ENCODE data around the gene ATP2B2.

Gene ATP2B2

DNA sequence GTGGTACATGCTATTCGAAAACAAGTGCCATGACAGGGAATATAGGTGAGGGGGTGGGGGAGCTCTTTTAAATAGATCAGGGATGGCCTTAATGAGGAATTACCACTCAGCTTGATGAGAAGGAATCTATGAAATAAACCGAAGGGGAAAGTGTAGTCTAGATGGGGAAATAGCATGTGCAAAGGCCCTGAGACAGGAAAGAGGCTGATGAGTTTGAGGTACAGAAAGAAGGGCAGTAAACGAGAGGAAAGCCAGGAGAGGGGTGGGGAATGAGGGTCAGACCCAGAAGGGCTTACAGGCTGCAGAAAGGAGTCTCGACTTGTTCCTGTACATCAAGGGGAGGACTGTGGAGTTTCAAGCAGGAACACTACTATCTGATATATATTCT lies 12.2 kb downstream of the ATP2B2 start:
- WGBS, 2 experiments (ENCODE audit: insufficient coverage in 2 of 2) = 80 to 86% methylated on average over 3 of the region's 4 CpGs
- Histone ChIP-seq H3K27ac (ENCODE audit: low read depth, low read length, severe bottlenecking) (no peak overlapping the region), H3K9me3 (ENCODE audit: control insufficient read depth, low read length) (no peaks in the 10 kb centered on the region), H3K36me3 (ENCODE audit: control insufficient read depth, insufficient read depth, low read length) (no peaks in the 10 kb centered on the region), H3K4me1 (ENCODE audit: control insufficient read depth, insufficient read depth, low read length, poor library complexity, severe bottlenecking) (no peaks in the 10 kb centered on the region), H3K4me3 (ENCODE audit: extremely low read depth, insufficient read depth, low read length, poor library complexity, severe bottlenecking) (no peak overlapping the region)

DNA sequence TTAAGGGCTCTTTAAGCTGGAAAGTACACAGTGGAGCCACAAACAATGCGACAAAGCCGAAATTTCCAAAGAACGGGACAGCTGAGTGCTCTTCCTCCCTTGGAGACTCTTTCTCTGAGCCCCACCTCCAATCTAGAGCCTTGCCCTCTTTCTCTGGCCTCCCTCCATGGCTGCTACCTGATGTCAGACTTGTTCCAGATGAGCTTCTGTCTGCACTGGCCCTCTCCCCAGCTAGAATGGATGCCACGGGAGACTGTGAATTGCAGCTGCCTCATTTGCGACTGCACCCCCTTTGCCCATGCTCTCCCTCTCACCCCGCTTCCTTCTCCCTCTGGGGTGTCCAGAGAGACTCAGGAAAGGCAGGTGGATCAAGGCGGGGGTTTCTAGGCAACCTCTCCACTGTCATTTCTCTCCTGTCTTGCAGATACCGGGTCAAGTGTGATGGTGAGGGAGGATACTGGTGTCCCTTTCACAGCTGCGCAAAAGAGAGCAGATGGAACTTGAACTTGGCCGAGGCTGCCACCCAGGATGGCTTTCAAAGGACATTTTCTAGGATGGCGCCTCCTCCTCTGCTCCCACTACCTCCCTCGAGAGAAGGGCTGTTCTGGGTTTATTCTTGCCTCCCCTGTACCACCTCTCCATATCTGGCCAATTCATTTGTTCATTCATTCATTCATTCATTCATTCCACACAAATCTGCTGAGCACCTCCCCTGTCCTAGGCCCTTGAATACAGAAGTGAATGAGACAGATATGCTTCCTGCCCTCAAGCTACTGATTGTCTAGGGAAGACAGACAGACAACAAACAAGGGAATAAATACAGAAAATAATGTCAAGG lies 12.8 kb downstream of the ATP2B2 start:
- Histone ChIP-seq H3K4me3 (ENCODE audit: extremely low read depth, insufficient read depth, low read length, poor library complexity, severe bottlenecking) (no peak overlapping the region), H3K36me3 (ENCODE audit: control insufficient read depth, insufficient read depth, low read length) (no peaks in the 10 kb centered on the region), H3K4me1 (ENCODE audit: control insufficient read depth, insufficient read depth, low read length, poor library complexity, severe bottlenecking) (no peaks in the 10 kb centered on the region), H3K27ac (ENCODE audit: low read depth, low read length, severe bottlenecking) (no peak overlapping the region), H3K9me3 (ENCODE audit: control insufficient read depth, low read length) (no peaks in the 10 kb centered on the region)
- 91 to 93% methylated on average over 8 to 9 of the region's 12 CpGs for WGBS, 2 experiments (ENCODE audit: insufficient coverage in 2 of 2)

- 92 to 95% methylated on average over 7 to 10 of the region's 10 CpGs for WGBS, 2 experiments (ENCODE audit: insufficient coverage in 2 of 2)
- no peaks in the 10 kb centered on the region for H3K9me3 ChIP-seq (ENCODE audit: control insufficient read depth, low read length)
- no peak overlapping the region for H3K27ac ChIP-seq (ENCODE audit: low read depth, low read length, severe bottlenecking)
- no peak overlapping the region for H3K4me3 ChIP-seq (ENCODE audit: extremely low read depth, insufficient read depth, low read length, poor library complexity, severe bottlenecking)
- no peaks in the 10 kb centered on the region for H3K4me1 ChIP-seq (ENCODE audit: control insufficient read depth, insufficient read depth, low read length, poor library complexity, severe bottlenecking)
- no peaks in the 10 kb centered on the region for H3K36me3 ChIP-seq (ENCODE audit: control insufficient read depth, insufficient read depth, low read length)
These were observed 15.5 kb downstream of the ATP2B2 start for GRCh38 chr3:10489746-10490483.

DNA sequence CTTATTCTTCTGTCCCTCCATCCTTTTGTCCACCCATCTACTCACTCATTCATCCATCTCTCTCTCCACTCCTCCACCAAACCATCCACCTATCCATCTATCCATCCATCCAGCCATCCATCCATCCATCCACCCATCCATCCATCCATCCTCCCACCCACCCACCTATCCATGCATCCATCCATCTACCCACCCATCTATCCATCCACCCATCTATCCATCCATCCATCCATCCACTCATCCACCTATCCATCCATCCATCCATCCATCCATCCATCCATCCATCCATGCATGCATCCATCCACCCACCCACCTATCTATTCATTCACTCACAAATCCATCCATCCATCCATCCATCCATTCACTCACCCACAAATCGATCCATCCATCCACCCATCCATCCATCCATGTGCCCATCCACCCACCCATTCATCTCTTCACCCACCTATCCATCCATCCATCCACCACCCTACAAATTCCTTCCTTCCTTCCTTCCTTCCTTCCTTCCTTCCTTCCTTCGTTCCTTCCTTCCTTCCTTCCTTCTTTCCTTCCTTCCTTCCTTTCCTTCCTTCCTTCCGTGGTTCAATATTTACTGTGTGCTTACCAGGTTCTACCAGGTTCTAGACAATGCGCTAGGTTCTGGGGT lies 17.3 kb downstream of the ATP2B2 start:
- Histone ChIP-seq H3K4me3 (ENCODE audit: extremely low read depth, insufficient read depth, low read length, poor library complexity, severe bottlenecking) (no peak overlapping the region), H3K27ac (ENCODE audit: low read depth, low read length, severe bottlenecking) (no peak overlapping the region), H3K4me1 (ENCODE audit: control insufficient read depth, insufficient read depth, low read length, poor library complexity, severe bottlenecking) (no peaks in the 10 kb centered on the region), H3K9me3 (ENCODE audit: control insufficient read depth, low read length) (no peaks in the 10 kb centered on the region), H3K36me3 (ENCODE audit: control insufficient read depth, insufficient read depth, low read length) (no peaks in the 10 kb centered on the region)
- WGBS, 2 experiments (ENCODE audit: insufficient coverage in 2 of 2) = 86 to 92% methylated on average over 1 to 2 of the region's 4 CpGs

GRCh38 chr3:10485806-10486205 lies 19.6 kb downstream of the ATP2B2 start:
- Histone ChIP-seq H3K4me3 (ENCODE audit: extremely low read depth, insufficient read depth, low read length, poor library complexity, severe bottlenecking) (no peak overlapping the region), H3K36me3 (ENCODE audit: control insufficient read depth, insufficient read depth, low read length) (no peaks in the 10 kb centered on the region), H3K9me3 (ENCODE audit: control insufficient read depth, low read length) (no peaks in the 10 kb centered on the region), H3K27ac (ENCODE audit: low read depth, low read length, severe bottlenecking) (no peak overlapping the region), H3K4me1 (ENCODE audit: control insufficient read depth, insufficient read depth, low read length, poor library complexity, severe bottlenecking) (no peaks in the 10 kb centered on the region)
- 93 to 98% methylated on average over 5 to 7 of the region's 8 CpGs for WGBS, 2 experiments (ENCODE audit: insufficient coverage in 2 of 2)

- H3K36me3 ChIP-seq (ENCODE audit: control insufficient read depth, insufficient read depth, low read length) = no peaks in the 10 kb centered on the region
- H3K27ac ChIP-seq (ENCODE audit: low read depth, low read length, severe bottlenecking) = no peak overlapping the region
- no peaks in the 10 kb centered on the region for H3K4me1 ChIP-seq (ENCODE audit: control insufficient read depth, insufficient read depth, low read length, poor library complexity, severe bottlenecking)
- WGBS, 2 experiments (ENCODE audit: insufficient coverage in 2 of 2) = 84 to 90% methylated on average over 4 to 9 of the region's 12 CpGs
- no peak overlapping the region for H3K4me3 ChIP-seq (ENCODE audit: extremely low read depth, insufficient read depth, low read length, poor library complexity, severe bottlenecking)
- no peaks in the 10 kb centered on the region for H3K9me3 ChIP-seq (ENCODE audit: control insufficient read depth, low read length)
These were observed 20.0 kb downstream of the ATP2B2 start for GRCh38 chr3:10485380-10485779.

GRCh38 chr3:10484709-10485108 lies 20.7 kb downstream of the ATP2B2 start:
- H3K36me3 ChIP-seq (ENCODE audit: control insufficient read depth, insufficient read depth, low read length) = no peaks in the 10 kb centered on the region
- WGBS, 2 experiments (ENCODE audit: insufficient coverage in 2 of 2) = 94% methylated on average over 3 of the region's 3 CpGs
- no peaks in the 10 kb centered on the region for H3K4me1 ChIP-seq (ENCODE audit: control insufficient read depth, insufficient read depth, low read length, poor library complexity, severe bottlenecking)
- no peak overlapping the region for H3K27ac ChIP-seq (ENCODE audit: low read depth, low read length, severe bottlenecking)
- no peak overlapping the region for H3K4me3 ChIP-seq (ENCODE audit: extremely low read depth, insufficient read depth, low read length, poor library complexity, severe bottlenecking)
- H3K9me3 ChIP-seq (ENCODE audit: control insufficient read depth, low read length) = no peaks in the 10 kb centered on the region

DNA sequence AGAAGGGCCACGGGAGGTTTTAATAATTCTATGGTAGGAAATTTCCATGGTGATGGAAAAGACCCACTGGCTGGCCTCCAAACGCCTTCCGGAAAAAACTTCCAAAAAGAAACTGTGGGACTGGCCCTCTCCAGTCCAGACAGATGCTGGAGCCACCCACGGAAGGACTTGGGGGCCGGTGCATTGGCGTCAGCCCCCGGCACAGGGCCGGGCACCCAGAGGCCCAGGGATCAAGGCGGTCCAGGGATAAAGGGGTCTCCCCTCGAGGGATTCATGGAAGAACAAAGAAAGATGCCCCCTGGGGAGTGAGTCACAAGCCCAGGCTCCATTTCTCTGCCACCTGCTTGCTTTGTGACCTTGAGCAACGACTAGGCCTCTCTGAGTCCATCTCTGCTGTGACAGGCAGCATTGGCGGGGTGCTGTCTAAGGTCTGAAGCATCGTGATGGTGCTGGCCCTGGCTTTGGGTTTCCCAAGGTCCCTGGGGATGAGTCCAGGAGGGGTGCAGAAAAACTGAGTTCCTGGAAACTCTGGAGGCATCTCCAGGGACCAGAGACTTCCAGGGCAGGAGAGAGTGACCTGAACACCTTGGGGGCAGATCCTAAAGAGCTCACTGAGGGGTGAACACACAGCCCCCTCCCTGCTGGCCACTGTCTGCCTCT lies 21.6 kb downstream of the ATP2B2 start:
- Histone ChIP-seq H3K27ac (ENCODE audit: low read depth, low read length, severe bottlenecking) (no peak overlapping the region), H3K9me3 (ENCODE audit: control insufficient read depth, low read length) (no peaks in the 10 kb centered on the region), H3K4me1 (ENCODE audit: control insufficient read depth, insufficient read depth, low read length, poor library complexity, severe bottlenecking) (no peaks in the 10 kb centered on the region), H3K4me3 (ENCODE audit: extremely low read depth, insufficient read depth, low read length, poor library complexity, severe bottlenecking) (no peak overlapping the region), H3K36me3 (ENCODE audit: control insufficient read depth, insufficient read depth, low read length) (no peaks in the 10 kb centered on the region)
- 76 to 78% methylated on average over 12 to 13 of the region's 13 CpGs for WGBS, 2 experiments (ENCODE audit: insufficient coverage in 2 of 2)

GRCh38 chr3:10483364-10483675 lies 22.1 kb downstream of the ATP2B2 start:
- WGBS, 2 experiments (ENCODE audit: insufficient coverage in 2 of 2) = 76 to 94% methylated on average over 2 to 4 of the region's 4 CpGs
- Histone ChIP-seq H3K4me1 (ENCODE audit: control insufficient read depth, insufficient read depth, low read length, poor library complexity, severe bottlenecking) (no peaks in the 10 kb centered on the region), H3K4me3 (ENCODE audit: extremely low read depth, insufficient read depth, low read length, poor library complexity, severe bottlenecking) (no peak overlapping the region), H3K27ac (ENCODE audit: low read depth, low read length, severe bottlenecking) (no peak overlapping the region), H3K36me3 (ENCODE audit: control insufficient read depth, insufficient read depth, low read length) (no peaks in the 10 kb centered on the region), H3K9me3 (ENCODE audit: control insufficient read depth, low read length) (no peaks in the 10 kb centered on the region)

DNA sequence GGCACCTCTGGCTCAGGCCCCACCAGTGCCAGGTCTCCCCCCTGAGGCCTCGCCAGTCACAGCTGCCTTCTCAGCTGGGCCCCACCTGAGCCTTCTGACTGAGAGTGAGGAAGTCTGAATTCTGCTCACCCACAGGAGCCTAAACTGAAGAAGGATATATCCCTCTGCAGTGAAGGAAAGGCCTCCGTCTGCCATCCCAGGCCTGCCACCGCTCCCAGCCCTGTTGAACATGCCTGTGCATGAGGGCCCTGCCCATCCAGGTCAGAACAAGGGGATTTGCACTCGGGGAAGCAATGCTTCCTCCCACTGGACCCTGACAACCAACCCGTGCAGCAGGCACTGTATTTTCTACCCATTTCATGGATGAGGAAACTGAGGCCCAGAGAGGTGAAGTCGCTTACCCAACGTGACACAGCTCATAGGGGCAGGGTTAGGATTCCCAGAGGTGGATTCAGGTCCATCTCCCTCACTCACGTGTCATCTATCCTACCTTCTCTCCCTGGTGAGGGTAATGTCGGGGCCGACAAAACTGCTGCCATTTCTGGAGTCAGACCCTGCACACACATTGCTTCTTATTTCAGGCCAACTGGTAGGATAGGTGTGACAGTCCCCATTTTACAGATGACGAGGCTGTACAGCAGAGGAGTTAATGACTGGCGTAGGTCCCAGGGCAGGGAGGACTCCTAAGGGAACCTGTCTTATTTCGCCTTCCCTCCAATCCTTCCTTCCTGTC lies 22.6 kb downstream of the ATP2B2 start:
- H3K4me1 ChIP-seq (ENCODE audit: control insufficient read depth, insufficient read depth, low read length, poor library complexity, severe bottlenecking) = no peaks in the 10 kb centered on the region
- H3K9me3 ChIP-seq (ENCODE audit: control insufficient read depth, low read length) = no peaks in the 10 kb centered on the region
- H3K4me3 ChIP-seq (ENCODE audit: extremely low read depth, insufficient read depth, low read length, poor library complexity, severe bottlenecking) = no peak overlapping the region
- no peaks in the 10 kb centered on the region for H3K36me3 ChIP-seq (ENCODE audit: control insufficient read depth, insufficient read depth, low read length)
- 85 to 91% methylated on average over 9 to 13 of the region's 13 CpGs for WGBS, 2 experiments (ENCODE audit: insufficient coverage in 2 of 2)
- no peak overlapping the region for H3K27ac ChIP-seq (ENCODE audit: low read depth, low read length, severe bottlenecking)
